NCI-H2196 treated with DMSO at 0.1 percent for 48 hours (cell line): ENCODE data around the gene BRINP2.
A peak's percentile ranks its signal among the peaks of the same experiment; 100 is the strongest.

Source experiments
- DNase-seq: peaks from one replicate; lab custom pipeline; 2025; ENCODE audit not compliant: unreplicated experiment; lab: John Stamatoyannopoulos, UW

The BRINP2 gene

GRCh38 chr1:177257576-177257975 lies 86.8 kb downstream of the BRINP2 start:
- no peak for DNase-seq

GRCh38 chr1:177270863-177271262 lies 100.1 kb downstream of the BRINP2 start:
- no peak for DNase-seq

- no peak for DNase-seq
Observed at GRCh38 chr1:177273141-177273540, 102.4 kb downstream of the BRINP2 start.

- DNase-seq: peak; percentile 8
Observed at GRCh38 chr1:177274687-177275211, 104.0 kb downstream of the BRINP2 start.

GRCh38 chr1:177275736-177276135 lies 105.0 kb downstream of the BRINP2 start:
- DNase-seq: no peak

- DNase-seq: no peak
Observed at GRCh38 chr1:177278626-177279390, 108.0 kb downstream of the BRINP2 start.

GRCh38 chr1:177281901-177282300 lies 111.1 kb downstream of the BRINP2 start:
- no peak for DNase-seq

- no peak for DNase-seq
Observed at GRCh38 chr1:177282976-177283375, 112.2 kb downstream of the BRINP2 start.

- DNase-seq: no peak
Observed at GRCh38 chr1:177283380-177283779, 112.6 kb downstream of the BRINP2 start.

GRCh38 chr1:177286396-177286795 lies 115.6 kb downstream of the BRINP2 start:
- DNase-seq: no peak

- no peak for DNase-seq
Observed at GRCh38 chr1:177287270-177287669, 116.5 kb downstream of the BRINP2 start.

- no peak for DNase-seq
Observed at GRCh38 chr1:177287994-177288393, 117.2 kb downstream of the BRINP2 start.

GRCh38 chr1:177289532-177289931 lies 118.8 kb downstream of the BRINP2 start:
- no peak for DNase-seq

GRCh38 chr1:177300431-177300830 lies 129.7 kb downstream of the BRINP2 start:
- no peak for DNase-seq

- no peak for DNase-seq
Observed at GRCh38 chr1:177301425-177302124, 130.8 kb downstream of the BRINP2 start.

- DNase-seq: no peak
Observed at GRCh38 chr1:177302357-177303044, 131.7 kb downstream of the BRINP2 start.

- DNase-seq: no peak
Observed at GRCh38 chr1:177305040-177306018, 134.6 kb downstream of the BRINP2 start.

- no peak for DNase-seq
Observed at GRCh38 chr1:177306019-177306415, 135.3 kb downstream of the BRINP2 start.

GRCh38 chr1:177306981-177307380 lies 136.2 kb downstream of the BRINP2 start:
- DNase-seq: no peak

- DNase-seq: no peak
Observed at GRCh38 chr1:177307771-177308170, 137.0 kb downstream of the BRINP2 start.
